GM12878 (cell line): ENCODE measurements around the gene LYPD6. TPM values are rescaled to one million over a fixed set of nuclear protein-coding genes. Genes with fewer than 3 reads are reported as not detected.

Experiments used
- ATAC-seq: fragments of 200-7000 bp; cut with Tn5 transposase; 3 replicates; pipeline ENCODE4 v1.9.1; 2020; ENCODE audit warnings: mild to moderate bottlenecking, moderate library complexity
- BruUV-seq: library from RNA; stranded (reverse); fragments of 400-500 nt; replicated peaks from 2 replicates; lab custom pipeline; 2021; lab: Mats Ljungman, UMichigan
- CTCF ChIA-PET: fragments of 300-600 bp; sonication (Branson Sonifier 250); formaldehyde crosslinking; extraction: SDS; loops from one replicate; lab custom pipeline; 2021; ENCODE audit warnings: inconsistent platforms; lab: Yijun Ruan, JAX
- POLR2A ChIA-PET: fragments of 350-600 bp; formaldehyde crosslinking; extraction: SDS; loops from one replicate; lab custom pipeline; 2021; ENCODE audit warnings: inconsistent platforms; lab: Charles Lee
- RAD21 ChIA-PET: fragments of 300-600 bp; sonication (Branson Sonifier 250); formaldehyde crosslinking; loops from one replicate; lab custom pipeline; 2023; ENCODE audit warnings: antibody characterized with exemption; ENCODE audit not compliant: unreplicated experiment; lab: Charles Lee
- SMC1A ChIA-PET: fragments of 300-600 bp; sonication (Branson Sonifier 250); formaldehyde crosslinking; loops from one replicate; lab custom pipeline; 2023; ENCODE audit not compliant: unreplicated experiment, uncharacterized antibody; lab: Charles Lee
- DNase-seq: peaks from one replicate; pipeline ENCODE4 v3.0.0-alpha.2; 2011; ENCODE audit warnings: low read depth, low spot score
- FAIRE-seq: peaks from 3 replicates; lab custom pipeline; 2011; peaks lifted over from hg19 to GRCh38; lab: Jason Lieb, UNC
- H2AFZ ChIP-seq: 2 replicates; pipeline ENCODE4 v1.6.0; 2011; ENCODE audit warnings: low read depth, low read length, control low read depth; ENCODE audit not compliant: control insufficient read depth
- H3K27ac ChIP-seq: 2 replicates; pipeline ENCODE4 v1.5.1; 2011; ENCODE audit warnings: control low read depth; ENCODE audit not compliant: control insufficient read depth, insufficient read depth
- H3K27me3 ChIP-seq, 2 experiments: replicated peaks in 1 of 2; 2 replicates each; pipeline versions ENCODE4 v1.6.0 to v1.6.1; 2011; ENCODE audit warnings: low read length in 1 of 2; ENCODE audit not compliant: control insufficient read depth in 2 of 2, insufficient read depth in 2 of 2
- H3K36me3 ChIP-seq, 2 experiments: 2 replicates each; pipeline ENCODE4 v1.5.1; 2011; ENCODE audit warnings: low read length in 1 of 2; ENCODE audit not compliant: control insufficient read depth in 2 of 2, insufficient read depth in 2 of 2
- H3K4me1 ChIP-seq: 2 replicates; pipeline ENCODE4 v1.6.1; 2011; ENCODE audit warnings: mild to moderate bottlenecking, low read length, moderate library complexity, mixed read lengths; ENCODE audit not compliant: control insufficient read depth, insufficient read depth
- H3K4me2 ChIP-seq: 2 replicates; pipeline ENCODE4 v1.6.0; 2011; ENCODE audit warnings: control low read depth; ENCODE audit not compliant: control insufficient read depth, insufficient read depth
- H3K4me3 ChIP-seq: fragments of 200-600 bp; sonication (generic); 2 replicates; pipeline ENCODE4 v1.5.1; 2016
- H3K79me2 ChIP-seq: 2 replicates; pipeline ENCODE4 v1.6.0; 2011; ENCODE audit warnings: low read length; ENCODE audit not compliant: control insufficient read depth, insufficient read depth
- H3K9ac ChIP-seq: 2 replicates; pipeline ENCODE4 v1.8.0; 2011; ENCODE audit warnings: low read length, control low read depth, mixed read lengths; ENCODE audit not compliant: control insufficient read depth, insufficient read depth
- H3K9me3 ChIP-seq: replicated peaks from 3 replicates; pipeline ENCODE4 v1.5.1; 2011; ENCODE audit warnings: mild to moderate bottlenecking, low read length; ENCODE audit not compliant: control insufficient read depth, insufficient read depth
- H4K20me1 ChIP-seq: 2 replicates; pipeline ENCODE4 v1.6.0; 2011; ENCODE audit not compliant: control insufficient read depth, insufficient read depth
- BCL11A ChIP-seq: IDR thresholded peaks from 2 replicates; pipeline ENCODE4 v1.6.1; 2011; ENCODE audit warnings: low read depth, low read length
- CHD4 ChIP-seq: fragments of 200-600 bp; sonication (generic); IDR thresholded peaks from 2 replicates; pipeline ENCODE4 v1.6.1; 2016; ENCODE audit warnings: mild to moderate bottlenecking
- CREM ChIP-seq: IDR thresholded peaks from 2 replicates; pipeline ENCODE4 v1.6.1; 2014; ENCODE audit warnings: antibody characterized with exemption, low read depth
- DPF2 ChIP-seq: fragments of 450-650 bp; IDR thresholded peaks from 2 replicates; pipeline ENCODE4 v1.6.1; 2017; ENCODE audit warnings: mild to moderate bottlenecking
- EED ChIP-seq: sonication (generic); IDR thresholded peaks from 2 replicates; pipeline ENCODE4 v1.6.1; 2016; ENCODE audit warnings: antibody characterized with exemption, low read depth
- IRF4 ChIP-seq: IDR thresholded peaks from 2 replicates; pipeline ENCODE4 v1.6.1; 2011; ENCODE audit warnings: low read depth, low read length
- KAT2A ChIP-seq: conservative IDR thresholded peaks from 2 replicates; pipeline ENCODE4 v1.6.1; 2011; ENCODE audit warnings: low read depth, low read length; ENCODE audit not compliant: control insufficient read depth
- MEF2A ChIP-seq: IDR thresholded peaks from 2 replicates; pipeline ENCODE4 v1.6.1; 2011; ENCODE audit warnings: low read depth, mild to moderate bottlenecking, low read length, moderate library complexity; ENCODE audit not compliant: insufficient read depth
- NR2F1 ChIP-seq: fragments of 450-650 bp; conservative IDR thresholded peaks from 2 replicates; pipeline ENCODE4 v1.6.1; 2017; ENCODE audit warnings: mild to moderate bottlenecking
- RB1 ChIP-seq: fragments of 450-650 bp; formaldehyde crosslinking; IDR thresholded peaks from 2 replicates; pipeline ENCODE4 v1.6.1; 2017; ENCODE audit warnings: mild to moderate bottlenecking, borderline replicate concordance
- SIN3A ChIP-seq: IDR thresholded peaks from 2 replicates; pipeline ENCODE4 v1.6.1; 2012; ENCODE audit warnings: low read depth, low read length, improper control_type of control experiment
- ZNF24 ChIP-seq: fragments of 450-650 bp; IDR thresholded peaks from 2 replicates; pipeline ENCODE4 v1.6.1; 2017; ENCODE audit warnings: antibody characterized with exemption, mild to moderate bottlenecking
- ZNF384 ChIP-seq: IDR thresholded peaks from 2 replicates; pipeline ENCODE4 v1.6.1; 2012; ENCODE audit warnings: low read depth, mild to moderate bottlenecking, low read length, improper control_type of control experiment, borderline replicate concordance
- WGBS: methylation state at CpG from one replicate; pipeline ENCODE4 v1.1.6; 2016; ENCODE audit warnings: low lambda C conversion rate; ENCODE audit not compliant: insufficient replicate concordance, insufficient coverage; ENCODE audit errors: missing lambda C conversion rate; 5-methylcytosine and 5-hydroxymethylcytosine counted together
- in situ Hi-C: fragments of 300-500 bp; cut with MboI; formaldehyde crosslinking; loops from 9 replicates; pipeline ENCODE4 v1.14.3; 2018; ENCODE audit warnings: mixed read lengths
- intact Hi-C: fragments of 100-400 bp; cut with micrococcal nuclease; formaldehyde crosslinking; loops from one replicate; pipeline ENCODE4 v1.14.2; 2022; ENCODE audit not compliant: unreplicated experiment
- polyA plus RNA-seq, 11 experiments: library from polyadenylated mRNA; depleted of rRNA in 4 of 11; unstranded in 6 of 11; stranded (reverse) in 5 of 11; fragments of >200 nt; fragmentation: Nextera tagmentation in 4 of 11; fragmentation: Illumina TruSeq in 1 of 11; extraction: Ambion mirVana in 4 of 11; extraction: Trizol in 1 of 11; gene quantifications; 1 replicate in 1 of 11; 2 replicates in 10 of 11; pipeline versions ENCODE4 v1.2.1 to v1.2.3, GENCODE V29; 2011 to 2016; ENCODE audit warnings: inconsistent platforms in 2 of 11, missing spikeins in 2 of 11, low read depth in 1 of 11
- total RNA-seq, 4 experiments: library from RNA; depleted of rRNA in 3 of 4; stranded (reverse); fragments of >200 nt in 3 of 4; fragmentation: Illumina TruSeq in 1 of 4; extraction: Trizol in 1 of 4; gene quantifications; 2 replicates each; pipeline versions ENCODE4 v1.2.1 to v1.2.3, GENCODE V29; 2013 to 2021
- TF ChIP-seq, protein P1 (sequence below): IDR thresholded peaks from 2 replicates; pipeline ENCODE4 v1.6.1; 2012; ENCODE audit warnings: improper control_type of control experiment, low read depth, low read length; ENCODE audit not compliant: insufficient replicate concordance

Gene LYPD6
- total and polyA plus RNA-seq, 10 of the 15 experiments (the other 5 are each of a cell fraction or from before 2014, with no cell fraction given), result not detected

GRCh38 chr2:149394864-149395263, 64.5 kb downstream of the LYPD6 start:
- ChIA-PET SMC1A (no interaction called here), POLR2A (no interaction called here), CTCF (interaction anchor here (0.7 kb wide), 1 partner anchor 1780 kb away, joined by 3 read pairs; no protein-coding TSS in a partner anchor), RAD21 (no interaction called here)
- H3K4me2 ChIP-seq, result no peak overlapping the region
- no peaks in the 10 kb centered on the region for H3K79me2 ChIP-seq
- no peaks in the 10 kb centered on the region for H3K36me3 ChIP-seq
- 34% methylated on average over 2 of the region's 2 CpGs for WGBS
- TF ChIP-seq RB1 (no peak), ZNF24 (no peak), BCL11A (no peak), DPF2 (no peak), MEF2A (no peak), CHD4 (no peak), EED (no peak)
- no TSS peak for BruUV-seq
- H4K20me1 ChIP-seq, result no peaks in the 10 kb centered on the region
- H3K4me3 ChIP-seq, result no peak overlapping the region
- no peaks in the 10 kb centered on the region; a peak in 1 of 4 replicates for H3K27me3 ChIP-seq
- no peak for ATAC-seq
- no peak overlapping the region for H3K9ac ChIP-seq
- no peak for FAIRE-seq
- no peaks in the 10 kb centered on the region for H3K4me1 ChIP-seq
- H2AFZ ChIP-seq, result no peak overlapping the region
- no peak overlapping the region for H3K27ac ChIP-seq
- in situ Hi-C loops (no loop called here), intact Hi-C loops (no loop called here)
- no peak for DNase-seq
- H3K9me3 ChIP-seq, result no peaks in the 10 kb centered on the region

GRCh38 chr2:149399934-149400615, 69.7 kb downstream of the LYPD6 start:
- Histone ChIP-seq H3K4me2 (no peak overlapping the region), H3K9ac (no peak overlapping the region), H3K36me3 (no peaks in the 10 kb centered on the region), H3K4me1 (no peaks in the 10 kb centered on the region), H4K20me1 (no peaks in the 10 kb centered on the region), H3K4me3 (no peak overlapping the region), H3K9me3 (no peaks in the 10 kb centered on the region), H2AFZ (no peak overlapping the region), H3K27ac (no peak overlapping the region), H3K27me3 (no peaks in the 10 kb centered on the region; a peak in 1 of 4 replicates), H3K79me2 (no peaks in the 10 kb centered on the region)
- 57% methylated on average over 13 of the region's 13 CpGs for WGBS
- SMC1A ChIA-PET, result no interaction called here
- in situ Hi-C loops, result no loop called here
- DNase-seq (no peak), ATAC-seq (no peak), FAIRE-seq (no peak)
- intact Hi-C loops, result no loop called here
- CTCF ChIA-PET, result interaction anchor here (1.4 kb wide), 1 partner anchor 383 kb away, joined by 4 read pairs; no protein-coding TSS in a partner anchor
- RAD21 ChIA-PET, result no interaction called here
- POLR2A ChIA-PET, result no interaction called here
- no TSS peak for BruUV-seq
- TF ChIP-seq ZNF384 (no peak), IRF4 (no peak), CREM (no peak), KAT2A (no peak), SIN3A (no peak), NR2F1 (no peak), MEF2A (no peak), EED (no peak)
- TF ChIP-seq, protein P1, sequence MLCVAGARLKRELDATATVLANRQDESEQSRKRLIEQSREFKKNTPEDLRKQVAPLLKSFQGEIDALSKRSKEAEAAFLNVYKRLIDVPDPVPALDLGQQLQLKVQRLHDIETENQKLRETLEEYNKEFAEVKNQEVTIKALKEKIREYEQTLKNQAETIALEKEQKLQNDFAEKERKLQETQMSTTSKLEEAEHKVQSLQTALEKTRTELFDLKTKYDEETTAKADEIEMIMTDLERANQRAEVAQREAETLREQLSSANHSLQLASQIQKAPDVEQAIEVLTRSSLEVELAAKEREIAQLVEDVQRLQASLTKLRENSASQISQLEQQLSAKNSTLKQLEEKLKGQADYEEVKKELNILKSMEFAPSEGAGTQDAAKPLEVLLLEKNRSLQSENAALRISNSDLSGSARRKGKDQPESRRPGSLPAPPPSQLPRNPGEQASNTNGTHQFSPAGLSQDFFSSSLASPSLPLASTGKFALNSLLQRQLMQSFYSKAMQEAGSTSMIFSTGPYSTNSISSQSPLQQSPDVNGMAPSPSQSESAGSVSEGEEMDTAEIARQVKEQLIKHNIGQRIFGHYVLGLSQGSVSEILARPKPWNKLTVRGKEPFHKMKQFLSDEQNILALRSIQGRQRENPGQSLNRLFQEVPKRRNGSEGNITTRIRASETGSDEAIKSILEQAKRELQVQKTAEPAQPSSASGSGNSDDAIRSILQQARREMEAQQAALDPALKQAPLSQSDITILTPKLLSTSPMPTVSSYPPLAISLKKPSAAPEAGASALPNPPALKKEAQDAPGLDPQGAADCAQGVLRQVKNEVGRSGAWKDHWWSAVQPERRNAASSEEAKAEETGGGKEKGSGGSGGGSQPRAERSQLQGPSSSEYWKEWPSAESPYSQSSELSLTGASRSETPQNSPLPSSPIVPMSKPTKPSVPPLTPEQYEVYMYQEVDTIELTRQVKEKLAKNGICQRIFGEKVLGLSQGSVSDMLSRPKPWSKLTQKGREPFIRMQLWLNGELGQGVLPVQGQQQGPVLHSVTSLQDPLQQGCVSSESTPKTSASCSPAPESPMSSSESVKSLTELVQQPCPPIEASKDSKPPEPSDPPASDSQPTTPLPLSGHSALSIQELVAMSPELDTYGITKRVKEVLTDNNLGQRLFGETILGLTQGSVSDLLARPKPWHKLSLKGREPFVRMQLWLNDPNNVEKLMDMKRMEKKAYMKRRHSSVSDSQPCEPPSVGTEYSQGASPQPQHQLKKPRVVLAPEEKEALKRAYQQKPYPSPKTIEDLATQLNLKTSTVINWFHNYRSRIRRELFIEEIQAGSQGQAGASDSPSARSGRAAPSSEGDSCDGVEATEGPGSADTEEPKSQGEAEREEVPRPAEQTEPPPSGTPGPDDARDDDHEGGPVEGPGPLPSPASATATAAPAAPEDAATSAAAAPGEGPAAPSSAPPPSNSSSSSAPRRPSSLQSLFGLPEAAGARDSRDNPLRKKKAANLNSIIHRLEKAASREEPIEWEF, result no peak
